ENCODE data around the gene LAMC1. TPM values are rescaled to one million over a fixed set of nuclear protein-coding genes. Genes with fewer than 3 reads are reported as not detected.

The LAMC1 gene
- total RNA-seq, 2 experiments from 2014 or later, result not detected

DNA sequence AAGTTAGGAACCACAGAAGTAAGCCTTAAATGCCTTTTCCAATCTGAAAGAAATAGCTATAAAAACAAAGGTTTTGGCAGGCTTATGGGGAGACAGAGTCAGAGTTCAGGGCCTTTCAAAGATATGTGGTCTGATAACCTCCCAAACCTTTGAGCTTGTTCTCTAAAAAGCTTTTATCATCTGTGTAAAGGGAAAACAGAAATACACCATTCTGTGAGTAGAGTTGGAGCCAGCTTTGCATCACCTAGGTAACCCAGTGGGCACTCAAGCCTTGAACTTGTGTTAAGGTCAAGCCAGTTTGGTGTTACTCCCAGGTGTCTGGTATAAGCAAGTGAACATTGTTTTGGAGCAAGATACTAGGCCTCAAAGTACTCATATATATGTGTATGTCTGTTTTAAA lies 50.1 kb downstream of the LAMC1 start:
- Histone ChIP-seq H3K9me3 (ENCODE audit: control insufficient read depth in 1 of 2, insufficient read depth in 1 of 2, low read length in 2 of 2) (no peaks in the 10 kb centered on the region), H3K27ac (ENCODE audit: low read depth in 1 of 2, low read length in 2 of 2) (no peak overlapping the region), H3K4me1 (ENCODE audit: insufficient read depth, low read length) (no peaks in the 10 kb centered on the region), H3K27me3 (ENCODE audit: control insufficient read depth in 1 of 2, insufficient read depth in 2 of 2, low read length in 2 of 2) (peaks cover 0 to 3% of the 10 kb centered on the region in 2 experiments), H3K36me3 (ENCODE audit: insufficient read depth, low read length) (no peaks in the 10 kb centered on the region), H3K4me3 (ENCODE audit: low read length) (no peak overlapping the region)
- Mint-ChIP-seq H3K27ac (no peak overlapping the region), H3K4me1 (ENCODE audit: low read depth) (no peaks in the 10 kb centered on the region), H3K9me3 (no peaks in the 10 kb centered on the region), H3K27me3 (peaks cover 4% of the 10 kb centered on the region), H3K4me3 (no peak overlapping the region), H3K36me3 (ENCODE audit: low read depth) (no peaks in the 10 kb centered on the region)
- POLR2A ChIA-PET, result no interaction called here
- ATAC-seq (ENCODE audit: poor library complexity) (no peak), DNase-seq (no peak)
- TF ChIP-seq, protein P1, sequence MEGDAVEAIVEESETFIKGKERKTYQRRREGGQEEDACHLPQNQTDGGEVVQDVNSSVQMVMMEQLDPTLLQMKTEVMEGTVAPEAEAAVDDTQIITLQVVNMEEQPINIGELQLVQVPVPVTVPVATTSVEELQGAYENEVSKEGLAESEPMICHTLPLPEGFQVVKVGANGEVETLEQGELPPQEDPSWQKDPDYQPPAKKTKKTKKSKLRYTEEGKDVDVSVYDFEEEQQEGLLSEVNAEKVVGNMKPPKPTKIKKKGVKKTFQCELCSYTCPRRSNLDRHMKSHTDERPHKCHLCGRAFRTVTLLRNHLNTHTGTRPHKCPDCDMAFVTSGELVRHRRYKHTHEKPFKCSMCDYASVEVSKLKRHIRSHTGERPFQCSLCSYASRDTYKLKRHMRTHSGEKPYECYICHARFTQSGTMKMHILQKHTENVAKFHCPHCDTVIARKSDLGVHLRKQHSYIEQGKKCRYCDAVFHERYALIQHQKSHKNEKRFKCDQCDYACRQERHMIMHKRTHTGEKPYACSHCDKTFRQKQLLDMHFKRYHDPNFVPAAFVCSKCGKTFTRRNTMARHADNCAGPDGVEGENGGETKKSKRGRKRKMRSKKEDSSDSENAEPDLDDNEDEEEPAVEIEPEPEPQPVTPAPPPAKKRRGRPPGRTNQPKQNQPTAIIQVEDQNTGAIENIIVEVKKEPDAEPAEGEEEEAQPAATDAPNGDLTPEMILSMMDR (IDR thresholded peaks at IDR 0.05), result no peak
- intact Hi-C loops (cut with DNase I, micrococcal nuclease), result no loop called here
- CTCF ChIA-PET, result interaction anchor here (1.0 kb wide), 1 partner anchor 9 kb away, joined by 3 read pairs; no protein-coding TSS in a partner anchor

DNA sequence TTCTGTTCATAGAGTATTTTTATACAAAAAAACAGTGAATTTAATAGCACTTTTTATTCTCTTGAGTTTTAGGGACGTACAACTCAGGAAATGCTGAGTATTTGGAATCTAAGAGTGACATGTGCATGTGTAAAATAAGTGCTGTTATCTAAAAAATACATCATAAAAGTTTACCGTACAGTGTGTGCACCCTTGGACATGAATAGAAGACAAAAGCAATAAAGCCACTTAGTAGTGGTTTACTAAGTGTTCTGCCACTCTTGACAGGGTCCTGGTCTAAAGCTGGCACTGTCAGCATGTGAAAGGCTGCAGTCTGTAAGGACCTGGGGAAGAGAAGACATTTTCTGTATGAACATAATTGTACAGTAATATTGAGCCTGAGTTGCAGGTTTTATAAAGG lies 51.0 kb downstream of the LAMC1 start:
- Mint-ChIP-seq H3K9me3 (no peaks in the 10 kb centered on the region), H3K4me1 (ENCODE audit: low read depth) (no peaks in the 10 kb centered on the region), H3K36me3 (ENCODE audit: low read depth) (no peaks in the 10 kb centered on the region), H3K27me3 (peaks cover 4% of the 10 kb centered on the region), H3K27ac (no peak overlapping the region), H3K4me3 (no peak overlapping the region)
- CTCF ChIA-PET, result interaction anchor here (1.0 kb wide), 1 partner anchor 8 kb away, joined by 3 read pairs; no protein-coding TSS in a partner anchor
- H3K27me3 ChIP-seq (ENCODE audit: control insufficient read depth in 1 of 2, insufficient read depth in 2 of 2, low read length in 2 of 2), result peaks cover 0 to 3% of the 10 kb centered on the region in 2 experiments
- ATAC-seq (ENCODE audit: poor library complexity) (no peak), DNase-seq (no peak)
- no peaks in the 10 kb centered on the region for H3K36me3 ChIP-seq (ENCODE audit: insufficient read depth, low read length)
- POLR2A ChIA-PET, result no interaction called here
- intact Hi-C loops (cut with DNase I, micrococcal nuclease), result no loop called here
- no peak overlapping the region for H3K4me3 ChIP-seq (ENCODE audit: low read length)
- no peaks in the 10 kb centered on the region for H3K9me3 ChIP-seq (ENCODE audit: control insufficient read depth in 1 of 2, insufficient read depth in 1 of 2, low read length in 2 of 2)
- no peak overlapping the region for H3K27ac ChIP-seq (ENCODE audit: low read depth in 1 of 2, low read length in 2 of 2)
- no peaks in the 10 kb centered on the region for H3K4me1 ChIP-seq (ENCODE audit: insufficient read depth, low read length)
- TF ChIP-seq, protein P1 (IDR thresholded peaks at IDR 0.05), result no peak

DNA sequence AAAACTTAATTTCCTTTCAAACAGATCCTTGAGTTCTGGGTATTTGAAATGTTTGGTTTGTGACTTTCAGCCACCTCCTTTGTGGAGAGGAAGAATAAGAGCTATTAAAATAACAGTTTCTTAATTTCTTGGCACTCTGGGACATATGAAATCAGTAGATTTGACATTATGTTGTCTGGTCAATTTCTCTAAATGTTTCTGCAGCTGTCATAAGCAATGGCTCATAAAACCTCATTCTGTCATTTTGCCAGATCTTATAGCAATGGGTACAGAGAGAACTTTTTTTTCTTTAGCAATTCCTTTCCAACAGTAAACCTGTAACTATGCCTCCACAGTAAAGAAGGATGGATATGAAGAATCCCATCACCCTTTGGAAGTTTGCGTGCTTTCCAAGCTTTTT lies 52.6 kb downstream of the LAMC1 start:
- TF ChIP-seq, protein P1 (IDR thresholded peaks at IDR 0.05), result no peak
- peaks cover 4% of the 10 kb centered on the region for H3K27me3 Mint-ChIP-seq
- ATAC-seq (ENCODE audit: poor library complexity), result no peak
- CTCF ChIA-PET, result no interaction called here
- Histone ChIP-seq H3K36me3 (ENCODE audit: insufficient read depth, low read length) (no peaks in the 10 kb centered on the region), H3K4me1 (ENCODE audit: insufficient read depth, low read length) (no peaks in the 10 kb centered on the region), H3K4me3 (ENCODE audit: low read length) (no peak overlapping the region), H3K27ac (ENCODE audit: low read depth in 1 of 2, low read length in 2 of 2) (no peak overlapping the region), H3K27me3 (ENCODE audit: control insufficient read depth in 1 of 2, insufficient read depth in 2 of 2, low read length in 2 of 2) (no peaks in the 10 kb centered on the region), H3K9me3 (ENCODE audit: control insufficient read depth in 1 of 2, insufficient read depth in 1 of 2, low read length in 2 of 2) (no peaks in the 10 kb centered on the region)
- intact Hi-C loops (cut with DNase I, micrococcal nuclease), result no loop called here
- no peak overlapping the region for H3K27ac Mint-ChIP-seq
- POLR2A ChIA-PET, result no interaction called here
- no peaks in the 10 kb centered on the region for H3K4me1 Mint-ChIP-seq (ENCODE audit: low read depth)
- no peaks in the 10 kb centered on the region for H3K9me3 Mint-ChIP-seq
- H3K36me3 Mint-ChIP-seq (ENCODE audit: low read depth), result no peaks in the 10 kb centered on the region
- H3K4me3 Mint-ChIP-seq, result no peak overlapping the region
- DNase-seq, result no peak

All from CD4-positive, alpha-beta T cell (primary cell).